Spleen (tissue), 11 donors: ENCODE results near the gene ATP8A2. TPM values are rescaled to one million over a fixed set of nuclear protein-coding genes. Genes with fewer than 3 reads are reported as not detected.

Experiments
- DNase-seq: peaks from one replicate; pipeline ENCODE4 v3.0.0-alpha.2; 2020
- H3K27ac ChIP-seq, 8 donors: fragments of 200-600 bp; sonication (generic) in 7 of 8; 1 replicate in 4 of 8; 2 replicates in 4 of 8; pipeline versions ENCODE4 v1.5.0 to v1.8.0; 2016 to 2021; ENCODE audit warnings: inconsistent platforms in 4 of 8, mild to moderate bottlenecking in 4 of 8, moderate library complexity in 1 of 8
- H3K27me3 ChIP-seq, 7 donors: fragments of 200-600 bp; sonication (generic) in 6 of 7; replicated peaks in 1 of 7; 1 replicate in 4 of 7; 2 replicates in 3 of 7; pipeline versions ENCODE4 v1.5.0 to v1.8.0; 2016 to 2021; ENCODE audit warnings: inconsistent platforms in 3 of 7, mild to moderate bottlenecking in 1 of 7
- H3K36me3 ChIP-seq, 6 donors: fragments of 200-600 bp; sonication (generic) in 5 of 6; 1 replicate in 4 of 6; 2 replicates in 2 of 6; pipeline versions ENCODE4 v1.5.0 to v1.8.0; 2016 to 2021; ENCODE audit warnings: inconsistent platforms in 2 of 6
- H3K4me1 ChIP-seq, 6 donors: fragments of 200-600 bp; sonication (generic) in 5 of 6; 1 replicate in 3 of 6; 2 replicates in 3 of 6; pipeline versions ENCODE4 v1.5.0 to v1.8.0; 2016 to 2021; ENCODE audit warnings: inconsistent platforms in 3 of 6
- H3K4me3 ChIP-seq, 8 donors: fragments of 200-600 bp; sonication (generic) in 7 of 8; 1 replicate in 4 of 8; 2 replicates in 4 of 8; pipeline versions ENCODE4 v1.5.0 to v1.8.0; 2016 to 2021; ENCODE audit warnings: inconsistent platforms in 4 of 8, mild to moderate bottlenecking in 4 of 8, moderate library complexity in 2 of 8
- H3K9me3 ChIP-seq, 8 donors: fragments of 200-600 bp; sonication (generic) in 7 of 8; 1 replicate in 4 of 8; 2 replicates in 4 of 8; pipeline versions ENCODE4 v1.5.0 to v1.8.0; 2016 to 2021; ENCODE audit warnings: inconsistent platforms in 4 of 8
- POLR2A ChIP-seq, 3 donors: fragments of 450-650 bp; IDR thresholded peaks; one replicate each; pipeline ENCODE4 v1.5.1; 2017; ENCODE audit warnings: antibody characterized with exemption in 3 of 3, mild to moderate bottlenecking in 1 of 3
- POLR2AphosphoS5 ChIP-seq, 3 donors: sonication (generic); formaldehyde crosslinking; IDR thresholded peaks; one replicate each; pipeline ENCODE4 v1.5.1; 2017; ENCODE audit warnings: antibody characterized with exemption in 3 of 3
- WGBS, 5 donors: extraction: QIAGEN DNeasy Blood & Tissue Kit in 3 of 5; methylation state at CpG; one replicate each; pipeline versions ENCODE4 v1.1.5 to v1.1.7; 2013 to 2018; 5-methylcytosine and 5-hydroxymethylcytosine counted together
- intact Hi-C: fragments of 100-400 bp; cut with DNase I; formaldehyde crosslinking; loops from one replicate; pipeline ENCODE4 v1.15.0; 2023; ENCODE audit warnings: low total_unique reads
- polyA plus RNA-seq, 3 donors: library from polyadenylated mRNA; stranded (reverse); fragments of 200-250 nt; gene quantifications; one replicate each; pipeline ENCODE4 v1.2.1, GENCODE V29; 2013
- total RNA-seq, 7 donors: library from RNA; depleted of rRNA in 3 of 7; stranded (reverse); fragments of >200 nt in 3 of 7; fragmentation: NEBNext Ultra II Directional in 4 of 7; extraction: Animal tissue kit (Norgen Biotek cat#: 25700) in 4 of 7; gene quantifications; one replicate each; pipeline versions ENCODE4 v1.1.0 to v1.2.1, GENCODE V29; 2016 to 2021
- TF ChIP-seq, protein P1 (sequence below), 11 experiments: fragments of 200-600 bp in 7 of 11; fragments of 450-650 bp in 4 of 11; sonication (generic) in 4 of 11; IDR thresholded peaks in 8 of 11; conservative IDR thresholded peaks in 3 of 11; 1 replicate in 7 of 11; 2 replicates in 4 of 11; pipeline versions ENCODE4 v1.4.0 to v1.8.0; 2016 to 2021; ENCODE audit warnings: antibody characterized with exemption in 11 of 11, inconsistent platforms in 4 of 11, mild to moderate bottlenecking in 1 of 11
- donor health status: healthy with polysubstance abuse.
- donor health status: DM: no; HTN: no; CAD: no; lungs with moderate emphysema.
- donor health status: DM: no; HTN: no; CAD: no.
- donor health status: Bipolar disorder and iron deficiency.
- donor health status: healthy.
- donor health status: DM: no; HTN: no; CAD: no.
- donor health status: DM: yes; HTN: yes; CAD: no.

ATP8A2 gene
- total and polyA plus RNA-seq, 10 donors = 0.09 to 0.46 (median 0.25) TPM

DNA sequence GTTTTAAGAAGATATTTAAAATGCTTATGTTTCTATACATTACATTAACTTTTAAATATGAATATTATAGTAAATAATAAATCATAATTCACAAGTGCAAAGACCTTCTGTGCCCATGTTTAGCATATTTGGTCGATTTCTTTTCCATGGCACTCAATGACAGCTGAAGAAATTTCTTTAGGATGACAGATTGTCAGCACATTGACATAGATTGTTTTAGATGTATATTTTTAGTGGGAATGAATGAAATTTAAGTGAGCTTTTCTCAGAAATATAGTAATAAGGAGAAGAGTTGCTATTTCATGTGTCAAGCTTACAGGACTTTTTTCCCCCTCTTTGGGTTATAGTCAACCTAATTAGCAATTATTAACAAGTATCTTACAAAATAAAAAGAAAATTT, 423.5 kb downstream of the ATP8A2 start:
- Histone ChIP-seq H3K27me3 (no peaks in the 10 kb centered on the region), H3K36me3 (no peaks in the 10 kb centered on the region), H3K4me3 (no peak overlapping the region), H3K9me3 (no peaks in the 10 kb centered on the region), H3K4me1 (no peaks in the 10 kb centered on the region), H3K27ac (no peak overlapping the region)
- intact Hi-C loops = no loop called here
- TF ChIP-seq POLR2AphosphoS5 (IDR thresholded peaks at IDR 0.05) (no peak), POLR2A (IDR thresholded peaks at IDR 0.05) (no peak)
- TF ChIP-seq, protein P1, sequence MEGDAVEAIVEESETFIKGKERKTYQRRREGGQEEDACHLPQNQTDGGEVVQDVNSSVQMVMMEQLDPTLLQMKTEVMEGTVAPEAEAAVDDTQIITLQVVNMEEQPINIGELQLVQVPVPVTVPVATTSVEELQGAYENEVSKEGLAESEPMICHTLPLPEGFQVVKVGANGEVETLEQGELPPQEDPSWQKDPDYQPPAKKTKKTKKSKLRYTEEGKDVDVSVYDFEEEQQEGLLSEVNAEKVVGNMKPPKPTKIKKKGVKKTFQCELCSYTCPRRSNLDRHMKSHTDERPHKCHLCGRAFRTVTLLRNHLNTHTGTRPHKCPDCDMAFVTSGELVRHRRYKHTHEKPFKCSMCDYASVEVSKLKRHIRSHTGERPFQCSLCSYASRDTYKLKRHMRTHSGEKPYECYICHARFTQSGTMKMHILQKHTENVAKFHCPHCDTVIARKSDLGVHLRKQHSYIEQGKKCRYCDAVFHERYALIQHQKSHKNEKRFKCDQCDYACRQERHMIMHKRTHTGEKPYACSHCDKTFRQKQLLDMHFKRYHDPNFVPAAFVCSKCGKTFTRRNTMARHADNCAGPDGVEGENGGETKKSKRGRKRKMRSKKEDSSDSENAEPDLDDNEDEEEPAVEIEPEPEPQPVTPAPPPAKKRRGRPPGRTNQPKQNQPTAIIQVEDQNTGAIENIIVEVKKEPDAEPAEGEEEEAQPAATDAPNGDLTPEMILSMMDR (IDR thresholded peaks at IDR 0.05 in 8 of 11, conservative IDR thresholded peaks at IDR 0.05 in 3 of 11) = no peak
- no peak for DNase-seq
- WGBS, 5 donors = 74 to 83% (median 78%) methylated on average over 1 of the region's 1 CpG

DNA sequence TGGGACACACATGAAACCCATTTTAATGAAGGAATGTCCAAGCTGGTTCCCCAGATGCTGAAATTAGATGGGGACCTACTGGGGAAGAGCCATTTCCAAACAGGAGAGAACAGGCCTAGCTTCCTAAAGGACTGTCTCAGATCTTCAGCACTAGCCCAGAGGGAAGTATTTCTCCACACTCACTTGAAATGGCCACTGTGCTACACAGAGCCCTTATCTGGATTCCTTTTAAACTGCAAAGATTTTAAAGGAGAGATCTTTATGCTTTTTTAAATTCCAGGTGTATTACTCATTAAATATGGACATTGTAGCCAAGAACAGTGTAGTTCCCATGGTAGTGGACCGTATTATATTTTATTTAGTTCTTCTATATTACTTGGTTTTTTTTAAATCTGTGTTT, 424.7 kb downstream of the ATP8A2 start:
- 94 to 98% (median 97%) methylated on average over 1 of the region's 1 CpG for WGBS, 5 donors

DNA sequence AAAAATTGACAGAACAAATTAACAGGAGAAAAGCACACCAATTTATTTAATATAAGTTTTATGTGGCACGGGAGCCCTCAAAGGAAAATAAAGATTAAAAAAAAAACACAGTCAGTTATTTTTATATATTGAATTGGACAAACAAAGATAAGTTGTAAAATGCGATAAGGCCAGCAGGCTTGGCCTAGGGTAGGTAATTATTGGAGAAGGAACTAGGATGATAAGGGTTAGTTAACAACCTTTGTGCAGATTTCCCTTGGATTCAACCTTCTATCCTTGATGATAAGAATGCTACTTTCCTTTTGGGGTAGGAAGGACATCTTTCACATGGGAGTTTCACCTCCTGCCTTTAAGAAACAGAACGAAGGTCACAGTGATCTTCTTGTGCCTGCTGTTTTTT, 427.2 kb downstream of the ATP8A2 start:
- Histone ChIP-seq H3K27ac (no peak overlapping the region), H3K4me3 (no peak overlapping the region), H3K9me3 (no peaks in the 10 kb centered on the region), H3K4me1 (no peaks in the 10 kb centered on the region), H3K36me3 (no peaks in the 10 kb centered on the region), H3K27me3 (peaks cover 0 to 6% (median 0%) of the 10 kb centered on the region in 7 donors)
- DNase-seq = no peak
- 58 to 83% (median 77%) methylated on average over 3 of the region's 3 CpGs for WGBS, 5 donors
- intact Hi-C loops = no loop called here
- TF ChIP-seq POLR2AphosphoS5 (IDR thresholded peaks at IDR 0.05) (no peak), POLR2A (IDR thresholded peaks at IDR 0.05) (no peak)
- TF ChIP-seq, protein P1 (IDR thresholded peaks at IDR 0.05 in 8 of 11, conservative IDR thresholded peaks at IDR 0.05 in 3 of 11) = no peak

More for the DNA sequence above, 424.7 kb downstream of the ATP8A2 start:
- Histone ChIP-seq H3K4me1 (no peaks in the 10 kb centered on the region), H3K4me3 (no peak overlapping the region), H3K36me3 (no peaks in the 10 kb centered on the region), H3K27ac (no peak overlapping the region), H3K27me3 (peaks cover 0 to 6% (median 0%) of the 10 kb centered on the region in 7 donors), H3K9me3 (no peaks in the 10 kb centered on the region)
- DNase-seq = no peak
- TF ChIP-seq POLR2AphosphoS5 (IDR thresholded peaks at IDR 0.05) = no peak
- TF ChIP-seq, protein P1 (IDR thresholded peaks at IDR 0.05 in 8 of 11, conservative IDR thresholded peaks at IDR 0.05 in 3 of 11) = no peak
- no peak for TF ChIP-seq POLR2A (IDR thresholded peaks at IDR 0.05)
- intact Hi-C loops = no loop called here

DNA sequence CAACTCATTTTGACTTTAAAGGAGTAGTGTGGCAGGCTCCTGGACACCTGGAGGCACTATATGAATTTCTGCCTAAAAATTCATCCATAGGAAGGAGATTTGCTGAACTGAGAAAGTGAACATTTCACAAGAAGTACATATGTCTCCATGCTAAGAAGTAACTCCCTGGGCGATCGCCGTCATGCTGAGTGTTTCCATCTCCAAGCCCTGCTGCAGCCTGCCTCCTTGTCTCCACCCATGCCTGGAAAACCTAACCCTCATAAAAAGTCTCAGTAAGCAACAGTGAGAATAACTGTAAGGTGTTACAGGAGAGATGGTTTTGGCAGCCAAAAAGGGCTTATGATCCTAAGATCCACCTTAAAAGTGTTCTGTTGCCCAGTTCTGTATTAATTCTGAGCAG, 428.7 kb downstream of the ATP8A2 start:
- no peak for TF ChIP-seq POLR2AphosphoS5 (IDR thresholded peaks at IDR 0.05)
- TF ChIP-seq, protein P1 (IDR thresholded peaks at IDR 0.05 in 8 of 11, conservative IDR thresholded peaks at IDR 0.05 in 3 of 11) = no peak
- intact Hi-C loops = no loop called here

More for the DNA sequence above, 428.7 kb downstream of the ATP8A2 start:
- Histone ChIP-seq H3K4me1 (no peaks in the 10 kb centered on the region), H3K27me3 (peaks cover 0 to 6% (median 0%) of the 10 kb centered on the region in 7 donors), H3K27ac (no peak overlapping the region), H3K36me3 (no peaks in the 10 kb centered on the region), H3K4me3 (no peak overlapping the region), H3K9me3 (no peaks in the 10 kb centered on the region)
- WGBS, 5 donors = 84 to 97% (median 89%) methylated on average over 3 of the region's 3 CpGs
- no peak for DNase-seq
